OCI-LY3 (cell line): ENCODE results near the gene TPRX1.

ENCODE experiments used
- CTCF ChIP-seq: fragments of 200-600, 300-600 bp; sonication (generic); IDR thresholded peaks from 2 replicates; pipeline ENCODE4 v1.5.1; 2014; ENCODE audit warnings: antibody characterized with exemption, low read length, low read depth
- EZH2phosphoT487 ChIP-seq: fragments of 200-600 bp; shearing (Covaris generic); IDR thresholded peaks from 2 replicates; pipeline ENCODE4 v1.6.1; 2018; ENCODE audit warnings: antibody characterized with exemption, mixed run types, low read depth

DNA sequence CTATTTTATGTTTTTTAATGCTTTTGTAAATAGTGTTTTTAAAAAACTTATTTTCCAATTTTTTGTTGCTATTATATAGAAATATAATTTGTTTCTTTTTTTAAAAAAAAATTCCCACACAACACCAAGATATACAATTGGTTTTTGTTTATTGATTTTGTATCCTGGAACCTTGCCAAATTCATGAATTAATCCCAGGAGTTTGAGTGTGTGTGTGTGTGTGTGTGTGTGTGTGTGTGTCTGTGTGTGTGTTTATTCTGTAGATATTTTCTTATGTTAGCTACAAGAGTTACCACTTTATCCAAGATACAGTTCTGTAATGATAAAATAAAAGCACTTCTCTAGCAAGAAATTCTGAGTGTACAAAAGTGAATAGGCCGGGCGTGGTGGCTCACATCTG lies 7.6 kb downstream of the TPRX1 start:
- no peak for TF ChIP-seq CTCF
- TF ChIP-seq EZH2phosphoT487 = no peak
